Small intestine (tissue), 7 donors: ENCODE measurements around the gene DTNB. TPM values are rescaled to one million over a fixed set of nuclear protein-coding genes. Genes with fewer than 3 reads are reported as not detected.
A peak's percentile ranks its signal among the peaks of the same experiment; 100 is the strongest.

Source experiments
- DNase-seq, 2 donors: peaks; one replicate each; pipeline versions ENCODE4 v3.0.0 to v3.0.0-alpha.2; 2013
- FAIRE-seq: peaks from 2 replicates; lab custom pipeline; 2012; peaks lifted over from hg19 to GRCh38; lab: Jason Lieb, UNC
- H3K27ac ChIP-seq, 3 donors: one replicate each; pipeline ENCODE4 v1.5.1; 2013; ENCODE audit warnings: low read length in 2 of 3, mild to moderate bottlenecking in 2 of 3, control low read depth in 1 of 3, inconsistent platforms in 1 of 3, low read depth in 1 of 3, moderate library complexity in 1 of 3
- H3K27me3 ChIP-seq, 3 donors: one replicate each; pipeline ENCODE4 v1.6.1; 2013; ENCODE audit warnings: low read length in 3 of 3, inconsistent platforms in 1 of 3; ENCODE audit not compliant: control insufficient read depth in 3 of 3, insufficient read depth in 3 of 3
- H3K36me3 ChIP-seq, 3 donors: one replicate each; pipeline ENCODE4 v1.6.1; 2013; ENCODE audit warnings: low read length in 3 of 3, inconsistent platforms in 1 of 3, low read depth in 1 of 3, mild to moderate bottlenecking in 1 of 3, moderate library complexity in 1 of 3; ENCODE audit not compliant: control insufficient read depth in 3 of 3, insufficient read depth in 2 of 3
- H3K4me1 ChIP-seq, 3 donors: one replicate each; pipeline ENCODE4 v1.6.1; 2013; ENCODE audit warnings: low read length in 2 of 3, inconsistent platforms in 1 of 3, low read depth in 1 of 3, mild to moderate bottlenecking in 1 of 3, moderate library complexity in 1 of 3; ENCODE audit not compliant: control insufficient read depth in 3 of 3, insufficient read depth in 2 of 3
- H3K4me3 ChIP-seq, 3 donors: one replicate each; pipeline ENCODE4 v1.5.1; 2013; ENCODE audit warnings: low read length in 3 of 3, control low read depth in 1 of 3, inconsistent platforms in 1 of 3, low read depth in 1 of 3, mild to moderate bottlenecking in 1 of 3, moderate library complexity in 1 of 3
- H3K9me3 ChIP-seq, 2 donors: one replicate each; pipeline ENCODE4 v1.6.1; 2013; ENCODE audit warnings: low read depth in 1 of 2, low read length in 1 of 2; ENCODE audit not compliant: control insufficient read depth in 2 of 2, insufficient read depth in 1 of 2
- WGBS, 3 donors: extraction: QIAGEN DNeasy Blood & Tissue Kit; methylation state at CpG; one replicate each; pipeline ENCODE4 v1.1.7; 2013; 5-methylcytosine and 5-hydroxymethylcytosine counted together
- polyA plus RNA-seq, 4 donors: library from polyadenylated mRNA; stranded (reverse) in 3 of 4; unstranded in 1 of 4; fragments of 200-250 nt in 3 of 4; fragments of 120-200 nt in 1 of 4; gene quantifications; one replicate each; pipeline versions ENCODE4 v1.2.1 to v1.2.3, GENCODE V29; 2013
- donor health status: healthy with polysubstance abuse.
- donor health status: control.
- donor health status: control.
- donor health status: Bipolar disorder and iron deficiency.
- donor health status: healthy.

Gene DTNB
- polyA plus RNA-seq, 4 donors = 2.4 to 9.7 (median 4.4) TPM

- 40 to 71% (median 58%) methylated on average over 7 of the region's 7 CpGs for WGBS, 3 donors
- H3K27ac ChIP-seq = no peak overlapping the region
- DNase-seq (peak; percentile 15 to 53), FAIRE-seq (no peak)
- H3K36me3 ChIP-seq = peaks cover 0 to 3% (median 0%) of the 10 kb centered on the region in 3 donors
- H3K9me3 ChIP-seq = peaks cover 0 to 7% of the 10 kb centered on the region in 2 donors
- no peaks in the 10 kb centered on the region for H3K27me3 ChIP-seq
- H3K4me3 ChIP-seq = no peak overlapping the region
- peaks cover 0 to 3% (median 0%) of the 10 kb centered on the region in 3 donors for H3K4me1 ChIP-seq
These were observed 192.8 kb downstream of the DTNB start for GRCh38 chr2:25480561-25480960.

- no peak for FAIRE-seq
- H3K27me3 ChIP-seq = no peaks in the 10 kb centered on the region
- peaks cover 0 to 3% (median 0%) of the 10 kb centered on the region in 3 donors for H3K36me3 ChIP-seq
- no peak overlapping the region for H3K4me3 ChIP-seq
- DNase-seq = no peak
- 92 to 99% (median 95%) methylated on average over 5 of the region's 5 CpGs for WGBS, 3 donors
- no peak overlapping the region for H3K27ac ChIP-seq
- peaks cover 0 to 3% (median 0%) of the 10 kb centered on the region in 3 donors for H3K4me1 ChIP-seq
- peaks cover 0 to 15% of the 10 kb centered on the region in 2 donors for H3K9me3 ChIP-seq
These were observed 193.6 kb downstream of the DTNB start for GRCh38 chr2:25479761-25480160.

- FAIRE-seq = no peak
- H3K27ac ChIP-seq = no peak overlapping the region
- H3K4me3 ChIP-seq = no peak overlapping the region
- no peak for DNase-seq
- H3K27me3 ChIP-seq = no peaks in the 10 kb centered on the region
- H3K9me3 ChIP-seq = peaks cover 0 to 15% of the 10 kb centered on the region in 2 donors
- H3K4me1 ChIP-seq = peaks cover 0 to 3% (median 0%) of the 10 kb centered on the region in 3 donors
- peaks cover 0 to 3% (median 0%) of the 10 kb centered on the region in 3 donors for H3K36me3 ChIP-seq
- WGBS, 3 donors = 91 to 92% (median 91%) methylated on average over 10 to 11 of the region's 11 CpGs
These were observed 194.6 kb downstream of the DTNB start for GRCh38 chr2:25478736-25479135.

- no peaks in the 10 kb centered on the region for H3K27me3 ChIP-seq
- H3K9me3 ChIP-seq = peaks cover 0 to 15% of the 10 kb centered on the region in 2 donors
- FAIRE-seq (no peak), DNase-seq (peak in 1 of 2 donors; percentile 12)
- H3K27ac ChIP-seq = no peak overlapping the region
- H3K36me3 ChIP-seq = peaks cover 0 to 3% (median 0%) of the 10 kb centered on the region in 3 donors
- WGBS, 3 donors = 64 to 86% (median 81%) methylated on average over 12 of the region's 12 CpGs
- no peak overlapping the region for H3K4me3 ChIP-seq
- peaks cover 0 to 3% (median 0%) of the 10 kb centered on the region in 3 donors for H3K4me1 ChIP-seq
These were observed 199.5 kb downstream of the DTNB start for GRCh38 chr2:25473758-25474340.

GRCh38 chr2:25473131-25473530 lies 200.2 kb downstream of the DTNB start:
- Histone ChIP-seq H3K36me3 (peaks cover 0 to under 1% (median 0%) of the 10 kb centered on the region in 3 donors), H3K27ac (no peak overlapping the region), H3K27me3 (no peaks in the 10 kb centered on the region), H3K4me3 (no peak overlapping the region), H3K4me1 (peaks cover 0 to 3% (median 0%) of the 10 kb centered on the region in 3 donors), H3K9me3 (peaks cover 0 to 15% of the 10 kb centered on the region in 2 donors)
- WGBS, 3 donors = 30 to 78% (median 56%) methylated on average over 1 of the region's 1 CpG
- no peak for FAIRE-seq
- no peak for DNase-seq

GRCh38 chr2:25470806-25471205 lies 202.6 kb downstream of the DTNB start:
- no peaks in the 10 kb centered on the region for H3K27me3 ChIP-seq
- peaks cover 0 to 3% (median 0%) of the 10 kb centered on the region in 3 donors for H3K4me1 ChIP-seq
- WGBS, 3 donors = 73 to 80% (median 73%) methylated on average over 3 of the region's 3 CpGs
- H3K36me3 ChIP-seq = no peaks in the 10 kb centered on the region
- peaks cover 0 to 10% of the 10 kb centered on the region in 2 donors for H3K9me3 ChIP-seq
- DNase-seq (peak; percentile 21 to 64), FAIRE-seq (no peak)
- H3K27ac ChIP-seq = no peak overlapping the region
- no peak overlapping the region for H3K4me3 ChIP-seq

GRCh38 chr2:25467743-25468142 lies 205.6 kb downstream of the DTNB start:
- no peak for DNase-seq
- H3K4me1 ChIP-seq = peaks cover 0 to 3% (median 0%) of the 10 kb centered on the region in 3 donors
- WGBS, 3 donors = 92 to 99% (median 92%) methylated on average over 3 of the region's 3 CpGs
- no peaks in the 10 kb centered on the region for H3K27me3 ChIP-seq
- H3K4me3 ChIP-seq = no peak overlapping the region
- FAIRE-seq = no peak
- H3K36me3 ChIP-seq = no peaks in the 10 kb centered on the region
- no peak overlapping the region for H3K27ac ChIP-seq
- H3K9me3 ChIP-seq = no peaks in the 10 kb centered on the region

- no peaks in the 10 kb centered on the region for H3K9me3 ChIP-seq
- 95 to 98% (median 95%) methylated on average over 6 of the region's 6 CpGs for WGBS, 3 donors
- H3K27me3 ChIP-seq = no peaks in the 10 kb centered on the region
- no peaks in the 10 kb centered on the region for H3K4me1 ChIP-seq
- DNase-seq (no peak), FAIRE-seq (no peak)
- no peak overlapping the region for H3K27ac ChIP-seq
- no peaks in the 10 kb centered on the region for H3K36me3 ChIP-seq
- H3K4me3 ChIP-seq = no peak overlapping the region
These were observed 211.4 kb downstream of the DTNB start for GRCh38 chr2:25462021-25462420.
